ENCODE data around the gene SLC41A2.
"Not testable (repeated sequence)": the region's sequence is repeated elsewhere in the genome, so short reads cannot be mapped to it uniquely, and the experiment has no call there.

The SLC41A2 gene

GRCh38 chr12:104963757-104964156, 5.7 kb upstream of the SLC41A2 start:
- no peak for DNase-seq

- no peak for DNase-seq
These were observed 2.4 kb upstream of the SLC41A2 start for GRCh38 chr12:104960464-104960863.

- DNase-seq: no peak
These were observed 1.3 kb upstream of the SLC41A2 start for GRCh38 chr12:104959335-104959841.

- DNase-seq: peak; percentile 55
These were observed 780 bp upstream of the SLC41A2 start for GRCh38 chr12:104958805-104959334.

- peak; percentile 66 for DNase-seq
These were observed 430 bp downstream of the SLC41A2 start for GRCh38 chr12:104957719-104958000.

- no peak for DNase-seq
These were observed 996 bp downstream of the SLC41A2 start for GRCh38 chr12:104956870-104957718.

GRCh38 chr12:104955703-104956102, 2.4 kb downstream of the SLC41A2 start:
- DNase-seq: no peak

- DNase-seq: no peak
These were observed 4.8 kb downstream of the SLC41A2 start for GRCh38 chr12:104953323-104953722.

- no peak for DNase-seq
These were observed 5.3 kb downstream of the SLC41A2 start for GRCh38 chr12:104952816-104953215.

- DNase-seq: no peak
These were observed 6.2 kb downstream of the SLC41A2 start for GRCh38 chr12:104951759-104952509.

- not testable (repeated sequence) for DNase-seq
These were observed 9.4 kb downstream of the SLC41A2 start for GRCh38 chr12:104948716-104949115.

- no peak for DNase-seq
These were observed 13.8 kb downstream of the SLC41A2 start for GRCh38 chr12:104944252-104944651.

GRCh38 chr12:104943401-104943800, 14.7 kb downstream of the SLC41A2 start:
- not testable (repeated sequence) for DNase-seq

- DNase-seq: no peak
These were observed 16.0 kb downstream of the SLC41A2 start for GRCh38 chr12:104942075-104942474.

- DNase-seq: no peak
These were observed 16.6 kb downstream of the SLC41A2 start for GRCh38 chr12:104941454-104941853.

GRCh38 chr12:104939089-104939488, 19.0 kb downstream of the SLC41A2 start:
- no peak for DNase-seq

- DNase-seq: no peak
These were observed 19.7 kb downstream of the SLC41A2 start for GRCh38 chr12:104938371-104938770.

- DNase-seq: no peak
These were observed 22.2 kb downstream of the SLC41A2 start for GRCh38 chr12:104935886-104936285.

- DNase-seq: no peak
These were observed 24.3 kb downstream of the SLC41A2 start for GRCh38 chr12:104933778-104934177.

- no peak for DNase-seq
These were observed 25.0 kb downstream of the SLC41A2 start for GRCh38 chr12:104933128-104933527.

- no peak for DNase-seq
These were observed 27.4 kb downstream of the SLC41A2 start for GRCh38 chr12:104930388-104931326.

GRCh38 chr12:104929977-104930376, 28.1 kb downstream of the SLC41A2 start:
- DNase-seq: no peak

- DNase-seq: no peak
These were observed 28.7 kb downstream of the SLC41A2 start for GRCh38 chr12:104929368-104929767.

Measured in activated CD8-positive, alpha-beta memory T cell treated with anti-CD3 and anti-CD28 coated beads, Interleukin-2, amount 50 U/mL, for 48 hours (primary cell).